Measurements from ENCODE around the gene RNU1-4. TPM values are rescaled to one million over a fixed set of nuclear protein-coding genes. Genes with fewer than 3 reads are reported as not detected.
"Not testable (repeated sequence)": the region's sequence is repeated elsewhere in the genome, so short reads cannot be mapped to it uniquely, and the experiment has no call there.

The RNU1-4 gene
- total RNA-seq, 4 donors from 2014 or later: under 0.01 to 2,125 (median under 0.01) TPM

GRCh38 chr1:16758060-16758459 lies 17.7 kb downstream of the RNU1-4 start:
- H3K36me3 ChIP-seq; DNase-seq; H3K4me1 ChIP-seq; H3K27ac ChIP-seq; intact Hi-C loops (cut with DNase I; ENCODE audit: low total_unique reads); H3K4me3 ChIP-seq; H3K27me3 ChIP-seq; H3K9me3 ChIP-seq: not testable (repeated sequence)

- H3K27me3 ChIP-seq; H3K9me3 ChIP-seq; H3K4me3 ChIP-seq; intact Hi-C loops (cut with DNase I; ENCODE audit: low total_unique reads); H3K4me1 ChIP-seq; H3K36me3 ChIP-seq; H3K27ac ChIP-seq; DNase-seq: not testable (repeated sequence)
Measured at GRCh38 chr1:16759041-16759493, 18.8 kb downstream of the RNU1-4 start.

GRCh38 chr1:16759650-16760455 lies 19.5 kb downstream of the RNU1-4 start:
- intact Hi-C loops (cut with DNase I; ENCODE audit: low total_unique reads); H3K4me3 ChIP-seq: not testable (repeated sequence)

GRCh38 chr1:16760456-16760765 lies 20.1 kb downstream of the RNU1-4 start:
- H3K4me1 ChIP-seq; intact Hi-C loops (cut with DNase I; ENCODE audit: low total_unique reads); H3K27ac ChIP-seq; DNase-seq; H3K36me3 ChIP-seq; H3K27me3 ChIP-seq; H3K4me3 ChIP-seq; H3K9me3 ChIP-seq: not testable (repeated sequence)

More at GRCh38 chr1:16759650-16760455, 19.5 kb downstream of the RNU1-4 start:
- not testable (repeated sequence) for DNase-seq, H3K27ac ChIP-seq, H3K4me1 ChIP-seq, H3K27me3 ChIP-seq, H3K36me3 ChIP-seq, H3K9me3 ChIP-seq

- H3K9me3 ChIP-seq; H3K27me3 ChIP-seq; H3K4me3 ChIP-seq; intact Hi-C loops (cut with DNase I; ENCODE audit: low total_unique reads); H3K36me3 ChIP-seq; H3K4me1 ChIP-seq; DNase-seq; H3K27ac ChIP-seq: not testable (repeated sequence)
Measured at GRCh38 chr1:16760801-16761200, 20.5 kb downstream of the RNU1-4 start.

GRCh38 chr1:16764248-16764819 lies 24.0 kb downstream of the RNU1-4 start:
- DNase-seq: peak in 1 of 2 donors; percentile 20
- H3K27me3 ChIP-seq; H3K36me3 ChIP-seq; H3K4me3 ChIP-seq; H3K4me1 ChIP-seq; intact Hi-C loops (cut with DNase I; ENCODE audit: low total_unique reads); H3K9me3 ChIP-seq; H3K27ac ChIP-seq: not testable (repeated sequence)

GRCh38 chr1:16764820-16765655 lies 24.7 kb downstream of the RNU1-4 start:
- intact Hi-C loops (cut with DNase I; ENCODE audit: low total_unique reads); H3K4me1 ChIP-seq; H3K27me3 ChIP-seq; H3K27ac ChIP-seq; H3K9me3 ChIP-seq; H3K4me3 ChIP-seq; H3K36me3 ChIP-seq: not testable (repeated sequence)
- DNase-seq: peak in 1 of 2 donors; percentile 55

- H3K9me3 ChIP-seq; H3K27me3 ChIP-seq; H3K4me3 ChIP-seq; H3K36me3 ChIP-seq; H3K27ac ChIP-seq; H3K4me1 ChIP-seq; intact Hi-C loops (cut with DNase I; ENCODE audit: low total_unique reads): not testable (repeated sequence)
- peak in 1 of 2 donors; percentile 52 for DNase-seq
Measured at GRCh38 chr1:16765731-16766605, 25.7 kb downstream of the RNU1-4 start.

- H3K36me3 ChIP-seq; intact Hi-C loops (cut with DNase I; ENCODE audit: low total_unique reads); H3K27me3 ChIP-seq; DNase-seq; H3K4me3 ChIP-seq; H3K4me1 ChIP-seq; H3K27ac ChIP-seq; H3K9me3 ChIP-seq: not testable (repeated sequence)
Measured at GRCh38 chr1:16766689-16767256, 26.5 kb downstream of the RNU1-4 start.

- H3K9me3 ChIP-seq; intact Hi-C loops (cut with DNase I; ENCODE audit: low total_unique reads); H3K4me3 ChIP-seq; H3K4me1 ChIP-seq; H3K27ac ChIP-seq; H3K27me3 ChIP-seq; H3K36me3 ChIP-seq; DNase-seq: not testable (repeated sequence)
Measured at GRCh38 chr1:16770139-16770759, 29.9 kb downstream of the RNU1-4 start.

GRCh38 chr1:16770896-16771446 lies 30.7 kb downstream of the RNU1-4 start:
- H3K9me3 ChIP-seq; H3K4me3 ChIP-seq; H3K27me3 ChIP-seq; DNase-seq; intact Hi-C loops (cut with DNase I; ENCODE audit: low total_unique reads); H3K4me1 ChIP-seq; H3K27ac ChIP-seq; H3K36me3 ChIP-seq: not testable (repeated sequence)

Measured in uterus (tissue), 4 donors.